ENCODE measurements around the gene ALPP. TPM values are rescaled to one million over a fixed set of nuclear protein-coding genes. Genes with fewer than 3 reads are reported as not detected.

ALPP gene
- not detected in 2 replicates for total RNA-seq

GRCh38 chr2:232378735-232379151, at the start of gene ALPP:
TSS of gene ALPP (plus strand) at chr2:232378751. CDS start at chr2:232378803, 52 bp downstream.

GRCh38 chr2:232406556-232407310, 28.2 kb downstream of the ALPP start, which contains the start of gene ALPG:
TSS of gene ALPG (plus strand) at chr2:232406844. CDS start at chr2:232406895, 51 bp downstream.

Other genes with a start within 250 kb of the ALPP start
- not detected in 2 replicates for gene ALPG, start 28.1 kb downstream of the ALPP start, total RNA-seq
- gene ALPI, start 77.4 kb downstream of the ALPP start, total RNA-seq = not detected in 2 replicates
- gene ECEL1, start 109.1 kb downstream of the ALPP start, total RNA-seq = 0.52 TPM in 1 of 2 replicates, not detected in the other
- not detected in 2 replicates for gene PRSS56, start 141.6 kb downstream of the ALPP start, total RNA-seq
- gene CHRND, start 147.4 kb downstream of the ALPP start, total RNA-seq = not detected in 2 replicates
- not detected in 2 replicates for gene CHRNG, start 160.9 kb downstream of the ALPP start, total RNA-seq
- 2.2 and 3.1 TPM in 2 replicates for gene TIGD1, start 171.8 kb downstream of the ALPP start, total RNA-seq
- gene EIF4E2, start 171.9 kb downstream of the ALPP start, total RNA-seq = 55.2 and 73.8 TPM in 2 replicates

Data from smooth muscle cell of the pulmonary artery (primary cell).